MM.1S (cell line): Measurements from ENCODE around the gene LBR.

ENCODE experiments used
- DNase-seq: peaks from one replicate; pipeline ENCODE4 v3.0.0-alpha.2; 2015
- H2AFZ ChIP-seq: fragments of 300-600 bp; sonication (generic); 2 replicates; pipeline ENCODE4 v1.6.0; 2016; ENCODE audit warnings: antibody characterized with exemption, low read length
- H3F3A ChIP-seq: fragments of 300-600 bp; sonication (generic); 2 replicates; pipeline ENCODE4 v1.6.1; 2016; ENCODE audit warnings: mild to moderate bottlenecking, antibody characterized with exemption, low read length, moderate library complexity, mixed read lengths; ENCODE audit not compliant: insufficient read depth
- H3K27ac ChIP-seq: fragments of 300-600 bp; sonication (generic); 2 replicates; pipeline ENCODE4 v1.5.1; 2016; ENCODE audit warnings: mild to moderate bottlenecking, low read length
- H3K27me3 ChIP-seq: fragments of 300-600 bp; sonication (generic); replicated peaks from 2 replicates; pipeline ENCODE4 v1.6.0; 2016; ENCODE audit warnings: low read length; ENCODE audit not compliant: insufficient read depth
- H3K36me3 ChIP-seq: fragments of 300-600 bp; sonication (generic); replicated peaks from 2 replicates; pipeline ENCODE4 v1.6.1; 2016; ENCODE audit warnings: mild to moderate bottlenecking, low read length, mixed read lengths; ENCODE audit not compliant: insufficient read depth
- H3K4me1 ChIP-seq: fragments of 300-600 bp; sonication (generic); 2 replicates; pipeline ENCODE4 v1.6.1; 2016; ENCODE audit warnings: low read length, mixed read lengths
- H3K4me2 ChIP-seq: fragments of 300-600 bp; sonication (generic); 2 replicates; pipeline ENCODE4 v1.6.0; 2016; ENCODE audit warnings: low read depth, low read length
- H3K4me3 ChIP-seq: fragments of 300-600 bp; sonication (generic); 2 replicates; pipeline ENCODE4 v1.5.1; 2016; ENCODE audit warnings: low read length, mixed read lengths
- H3K79me2 ChIP-seq: fragments of 300-600 bp; sonication (generic); 2 replicates; pipeline ENCODE4 v1.6.1; 2016; ENCODE audit warnings: mixed run types, low read length, mixed read lengths
- H3K9ac ChIP-seq: fragments of 300-600 bp; sonication (generic); 2 replicates; pipeline ENCODE4 v1.6.1; 2016; ENCODE audit warnings: low read length, mixed read lengths
- H3K9me2 ChIP-seq: fragments of 300-600 bp; sonication (generic); replicated peaks from 2 replicates; pipeline ENCODE4 v1.6.1; 2016; ENCODE audit warnings: mild to moderate bottlenecking, low read length, mixed read lengths; ENCODE audit not compliant: insufficient read depth
- H3K9me3 ChIP-seq: fragments of 300-600 bp; sonication (generic); replicated peaks from 2 replicates; pipeline ENCODE4 v1.6.1; 2016; ENCODE audit warnings: mild to moderate bottlenecking, low read length, mixed read lengths; ENCODE audit not compliant: insufficient read depth
- H4K20me1 ChIP-seq: fragments of 300-600 bp; sonication (generic); 2 replicates; pipeline ENCODE4 v1.6.1; 2016; ENCODE audit warnings: mild to moderate bottlenecking, low read length, moderate library complexity, mixed read lengths; ENCODE audit not compliant: insufficient read depth
- CTCF ChIP-seq: fragments of 300-600 bp; sonication (generic); IDR thresholded peaks from 2 replicates; pipeline ENCODE4 v1.5.1; 2016; ENCODE audit warnings: antibody characterized with exemption, low read length, mixed read lengths
- EZH2 ChIP-seq: fragments of 300-600 bp; sonication (generic); optimal IDR thresholded peaks from 2 replicates; pipeline ENCODE3; 2017; ENCODE audit warnings: low read depth, mild to moderate bottlenecking, antibody characterized with exemption, low read length, mixed read lengths
- EZH2phosphoT487 ChIP-seq: fragments of 300-600 bp; sonication (generic); IDR thresholded peaks from 2 replicates; pipeline ENCODE4 v1.6.1; 2018; ENCODE audit warnings: antibody characterized with exemption, low read length

Gene LBR

DNA sequence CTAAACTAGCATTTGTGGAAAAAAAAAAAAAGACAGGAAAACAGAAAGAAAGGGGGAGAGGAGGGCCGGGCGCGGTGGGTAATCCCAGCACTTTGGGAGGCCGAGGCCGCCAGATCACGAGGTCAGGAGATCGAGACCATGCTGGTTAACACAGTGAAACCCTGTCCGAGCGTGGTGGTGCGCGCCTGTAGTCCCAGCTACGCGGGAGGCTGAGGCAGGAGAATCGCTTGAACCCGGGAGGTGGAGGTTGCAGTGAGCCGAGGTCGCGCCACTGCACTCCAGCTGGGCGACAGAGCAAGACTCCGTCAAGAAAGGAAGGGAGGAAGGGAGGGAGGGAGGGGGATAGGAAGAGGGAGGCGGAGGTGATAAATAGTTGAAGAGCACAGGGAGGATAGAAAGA, 54.7 kb downstream of the LBR start:
- no peaks in the 10 kb centered on the region for H3K36me3 ChIP-seq
- no peak overlapping the region for H2AFZ ChIP-seq
- no peak overlapping the region for H3K4me3 ChIP-seq
- no peaks in the 10 kb centered on the region for H3F3A ChIP-seq
- TF ChIP-seq EZH2phosphoT487 (no peak), CTCF (no peak), EZH2 (no peak)
- no peaks in the 10 kb centered on the region for H3K9me2 ChIP-seq
- H3K9me3 ChIP-seq: no peaks in the 10 kb centered on the region
- DNase-seq: no peak
- no peak overlapping the region for H3K27ac ChIP-seq
- no peaks in the 10 kb centered on the region for H3K79me2 ChIP-seq
- no peaks in the 10 kb centered on the region for H3K4me1 ChIP-seq
- H3K27me3 ChIP-seq: no peaks in the 10 kb centered on the region
- no peaks in the 10 kb centered on the region for H4K20me1 ChIP-seq
- H3K9ac ChIP-seq: no peak overlapping the region
- H3K4me2 ChIP-seq: no peak overlapping the region

- H3K4me1 ChIP-seq: no peaks in the 10 kb centered on the region
- H3K27me3 ChIP-seq: no peaks in the 10 kb centered on the region
- H4K20me1 ChIP-seq: no peaks in the 10 kb centered on the region
- no peak overlapping the region for H2AFZ ChIP-seq
- no peak for DNase-seq
- no peak overlapping the region for H3K9ac ChIP-seq
- H3K9me3 ChIP-seq: no peaks in the 10 kb centered on the region
- no peak overlapping the region for H3K4me2 ChIP-seq
- no peaks in the 10 kb centered on the region for H3K79me2 ChIP-seq
- TF ChIP-seq CTCF: no peak
- no peaks in the 10 kb centered on the region for H3K36me3 ChIP-seq
- no peaks in the 10 kb centered on the region for H3F3A ChIP-seq
- no peak overlapping the region for H3K27ac ChIP-seq
- H3K4me3 ChIP-seq: no peak overlapping the region
- no peaks in the 10 kb centered on the region for H3K9me2 ChIP-seq
These were observed 56.4 kb downstream of the LBR start for GRCh38 chr1:225371366-225372010.

DNA sequence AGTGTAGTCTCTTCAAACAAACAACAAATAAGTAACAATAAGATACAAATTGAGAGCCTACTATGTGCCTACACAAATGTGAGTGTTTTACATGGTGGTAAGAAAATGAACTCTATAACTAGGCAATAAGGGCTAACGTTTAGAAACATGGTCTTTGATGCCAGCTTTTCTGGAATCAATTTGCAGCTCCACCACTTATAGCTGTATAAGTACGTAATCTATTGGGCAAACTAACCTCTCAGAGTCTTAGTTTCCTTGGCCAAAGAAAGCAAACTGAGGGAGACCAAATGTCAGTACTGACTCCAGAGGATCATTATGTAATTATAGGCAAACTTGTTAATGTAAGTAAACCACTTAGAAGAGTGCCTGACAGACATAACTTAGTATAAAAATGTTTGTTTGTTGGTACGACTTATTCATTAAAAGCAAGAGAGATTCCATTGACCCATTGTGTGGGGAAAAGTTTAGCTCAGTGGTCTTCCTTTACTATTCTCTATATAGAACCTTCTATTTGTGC, 59.7 kb downstream of the LBR start:
- Histone ChIP-seq H2AFZ (no peak overlapping the region), H3K9ac (no peak overlapping the region), H3K4me1 (no peaks in the 10 kb centered on the region), H3K27ac (no peak overlapping the region), H3K9me2 (no peaks in the 10 kb centered on the region), H3K9me3 (no peaks in the 10 kb centered on the region), H3K4me3 (no peak overlapping the region), H3F3A (no peaks in the 10 kb centered on the region), H3K36me3 (no peaks in the 10 kb centered on the region), H3K27me3 (no peaks in the 10 kb centered on the region), H3K79me2 (no peaks in the 10 kb centered on the region), H4K20me1 (no peaks in the 10 kb centered on the region), H3K4me2 (no peak overlapping the region)
- TF ChIP-seq CTCF (no peak), EZH2 (no peak)
- DNase-seq: no peak
